Duodenal mucosa (tissue), 2 donors: ENCODE measurements around the gene FAM13C.

ENCODE experiments used
- H3K27ac ChIP-seq: one replicate; pipeline ENCODE4 v1.7.0; 2013; ENCODE audit warnings: low read depth, low read length
- H3K27me3 ChIP-seq, 2 donors: one replicate each; pipeline ENCODE4 v1.7.0; 2013; ENCODE audit warnings: low read length in 2 of 2, control low read depth in 1 of 2; ENCODE audit not compliant: insufficient read depth in 2 of 2, control insufficient read depth in 1 of 2
- H3K36me3 ChIP-seq, 2 donors: one replicate each; pipeline ENCODE4 v1.7.0; 2013; ENCODE audit warnings: low read length in 2 of 2, control low read depth in 1 of 2; ENCODE audit not compliant: insufficient read depth in 2 of 2, control insufficient read depth in 1 of 2
- H3K4me1 ChIP-seq, 2 donors: one replicate each; pipeline ENCODE4 v1.7.0; 2013; ENCODE audit warnings: low read length in 2 of 2, control low read depth in 1 of 2; ENCODE audit not compliant: insufficient read depth in 2 of 2, control insufficient read depth in 1 of 2
- H3K4me3 ChIP-seq, 2 donors: one replicate each; pipeline ENCODE4 v1.7.0; 2013; ENCODE audit warnings: low read length in 2 of 2, low read depth in 1 of 2
- H3K9ac ChIP-seq, 2 donors: one replicate each; pipeline ENCODE4 v1.7.0; 2013; ENCODE audit warnings: low read length in 2 of 2, low read depth in 1 of 2
- H3K9me3 ChIP-seq, 2 donors: one replicate each; pipeline ENCODE4 v1.7.0; 2013; ENCODE audit warnings: low read length in 2 of 2, control low read depth in 1 of 2; ENCODE audit not compliant: control insufficient read depth in 1 of 2

The FAM13C gene

DNA sequence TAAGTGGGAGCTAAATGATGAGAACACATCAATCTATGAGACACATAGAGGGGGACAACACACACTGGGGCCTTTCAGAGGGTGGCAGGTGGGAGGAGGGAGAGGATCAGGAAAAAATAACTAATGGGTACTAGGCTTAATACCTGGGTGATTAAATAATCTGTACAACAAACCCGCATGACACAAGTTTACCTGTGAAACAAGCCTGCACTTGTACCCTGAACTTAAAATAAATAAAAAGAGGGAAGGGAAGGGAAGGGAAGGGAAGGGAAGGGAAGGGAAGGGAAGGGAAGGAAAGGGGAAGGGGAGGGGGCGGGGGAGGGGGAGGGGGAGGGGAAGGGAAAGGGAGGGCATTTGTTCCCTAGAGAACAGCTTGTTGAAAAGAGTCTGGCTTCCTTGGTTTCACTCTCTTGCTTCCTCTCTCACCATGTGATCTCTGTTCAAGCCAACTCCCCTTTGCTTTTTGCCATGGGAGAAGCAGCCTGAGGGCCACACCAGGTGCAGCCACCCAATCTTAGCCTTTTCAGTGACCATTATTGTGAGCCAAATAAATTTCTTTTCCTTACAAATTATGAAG, 57.7 kb downstream of the FAM13C start:
- Histone ChIP-seq H3K4me3 (no peak overlapping the region), H3K4me1 (no peaks in the 10 kb centered on the region)

GRCh38 chr10:59303018-59303417, 59.3 kb downstream of the FAM13C start:
- no peak overlapping the region for H3K9ac ChIP-seq
- no peaks in the 10 kb centered on the region for H3K9me3 ChIP-seq
- H3K27me3 ChIP-seq, result no peaks in the 10 kb centered on the region
- H3K4me3 ChIP-seq, result no peak overlapping the region
- H3K27ac ChIP-seq, result no peak overlapping the region
- no peaks in the 10 kb centered on the region for H3K36me3 ChIP-seq
- no peaks in the 10 kb centered on the region for H3K4me1 ChIP-seq

More for the DNA sequence above, 57.7 kb downstream of the FAM13C start:
- Histone ChIP-seq H3K9me3 (no peaks in the 10 kb centered on the region), H3K9ac (no peak overlapping the region), H3K27ac (no peak overlapping the region), H3K36me3 (no peaks in the 10 kb centered on the region), H3K27me3 (no peaks in the 10 kb centered on the region)

DNA sequence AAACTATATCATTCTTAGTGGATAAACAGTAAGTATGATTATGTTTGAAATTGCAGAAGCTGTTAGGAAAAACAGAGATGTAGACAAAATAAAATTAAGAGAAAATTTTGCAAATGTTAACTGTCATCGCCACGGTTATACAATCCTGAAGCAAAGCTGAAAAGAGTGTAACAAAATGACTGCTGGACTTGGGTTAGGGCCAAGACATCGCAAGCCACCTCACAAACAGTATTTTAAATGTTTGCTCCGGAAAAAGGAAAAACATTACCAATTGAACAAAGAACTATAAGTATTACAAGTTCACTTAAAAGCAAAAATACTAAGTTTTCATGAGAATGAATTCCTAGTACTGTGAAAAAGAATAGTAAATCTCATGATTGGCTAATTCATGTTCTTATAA, 60.0 kb downstream of the FAM13C start:
- no peak overlapping the region for H3K9ac ChIP-seq
- H3K4me1 ChIP-seq, result no peaks in the 10 kb centered on the region
- H3K36me3 ChIP-seq, result no peaks in the 10 kb centered on the region
- H3K9me3 ChIP-seq, result no peaks in the 10 kb centered on the region
- no peak overlapping the region for H3K27ac ChIP-seq
- no peak overlapping the region for H3K4me3 ChIP-seq
- no peaks in the 10 kb centered on the region for H3K27me3 ChIP-seq

DNA sequence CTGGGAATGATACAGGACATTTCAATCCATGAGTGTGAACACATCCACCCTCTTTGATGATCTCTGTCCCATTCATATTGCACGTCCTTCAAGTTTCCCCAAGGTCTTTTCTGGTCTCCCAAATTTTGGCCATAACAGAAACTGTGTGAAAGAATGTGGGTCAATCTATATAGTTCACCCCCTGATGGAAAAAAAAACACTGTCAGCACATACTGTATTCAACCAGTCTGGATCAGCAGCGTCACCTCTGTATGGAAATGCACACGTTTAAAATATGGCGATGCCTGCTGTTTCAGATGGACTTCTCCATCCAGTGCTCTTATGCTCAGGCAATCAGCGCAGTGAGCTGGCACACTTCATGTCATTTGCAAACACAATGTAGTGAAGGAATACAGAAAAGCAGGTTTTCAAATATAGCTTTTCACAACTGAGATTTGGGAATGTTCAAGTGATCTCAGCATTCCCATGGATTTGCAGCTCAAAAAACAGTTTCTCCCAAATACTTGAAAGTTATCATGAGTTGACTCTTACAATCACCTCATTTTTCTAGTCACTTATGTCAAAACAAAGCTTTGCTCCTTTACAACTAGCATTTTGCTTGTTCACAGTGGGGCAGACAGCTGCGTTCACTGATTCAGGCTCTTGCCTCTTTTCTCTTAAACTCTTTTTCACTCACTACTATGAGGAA, 61.1 kb downstream of the FAM13C start:
- Histone ChIP-seq H3K4me1 (no peaks in the 10 kb centered on the region), H3K27me3 (no peaks in the 10 kb centered on the region), H3K4me3 (no peak overlapping the region), H3K36me3 (no peaks in the 10 kb centered on the region), H3K9me3 (no peaks in the 10 kb centered on the region), H3K9ac (no peak overlapping the region), H3K27ac (no peak overlapping the region)

DNA sequence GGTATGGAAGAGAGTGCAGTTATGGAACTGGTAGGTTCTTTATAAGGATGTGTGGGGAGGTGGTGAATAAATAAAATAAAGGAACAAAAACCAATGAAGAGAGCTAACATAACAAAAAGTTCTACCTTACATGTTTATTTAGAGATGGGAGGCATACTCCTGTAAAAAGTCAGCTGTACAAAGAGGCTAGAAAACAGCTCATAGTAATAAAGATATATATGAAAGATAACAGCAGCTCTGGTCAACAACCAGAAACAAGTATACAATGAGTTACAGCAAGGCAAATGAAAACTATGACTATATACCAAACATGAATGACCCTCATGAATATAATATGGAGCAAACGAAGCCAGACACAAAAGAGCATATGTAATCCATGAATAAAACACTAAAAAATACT, 62.0 kb downstream of the FAM13C start:
- no peak overlapping the region for H3K27ac ChIP-seq

GRCh38 chr10:59299933-59300332, 62.4 kb downstream of the FAM13C start:
- Histone ChIP-seq H3K9ac (no peak overlapping the region), H3K27me3 (no peaks in the 10 kb centered on the region), H3K36me3 (no peaks in the 10 kb centered on the region), H3K4me1 (no peaks in the 10 kb centered on the region), H3K9me3 (no peaks in the 10 kb centered on the region), H3K4me3 (no peak overlapping the region), H3K27ac (no peak overlapping the region)

More for the DNA sequence above, 62.0 kb downstream of the FAM13C start:
- H3K36me3 ChIP-seq, result no peaks in the 10 kb centered on the region
- H3K9ac ChIP-seq, result no peak overlapping the region
- no peaks in the 10 kb centered on the region for H3K4me1 ChIP-seq
- no peaks in the 10 kb centered on the region for H3K9me3 ChIP-seq
- H3K27me3 ChIP-seq, result no peaks in the 10 kb centered on the region
- no peak overlapping the region for H3K4me3 ChIP-seq

DNA sequence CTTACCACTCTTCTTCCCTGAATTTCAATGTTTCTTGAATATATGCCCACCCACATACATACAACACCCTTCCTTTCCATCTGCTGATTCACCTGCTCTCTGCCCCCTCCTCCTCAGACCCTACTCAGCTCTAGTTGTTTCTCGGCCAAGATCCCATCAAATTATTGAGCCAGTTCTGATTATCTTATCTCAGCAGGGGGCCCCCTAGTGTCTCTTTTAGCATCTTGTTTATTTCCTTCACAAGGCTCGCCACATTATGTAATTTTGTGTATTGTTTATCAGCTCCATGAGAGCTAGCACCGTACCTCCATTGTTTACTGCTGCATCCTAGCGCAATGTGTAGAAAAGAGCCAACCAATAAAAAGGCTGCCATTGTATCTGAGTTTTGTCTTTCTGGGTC, 71.9 kb downstream of the FAM13C start:
- Histone ChIP-seq H3K4me1 (no peaks in the 10 kb centered on the region), H3K9ac (no peak overlapping the region), H3K27me3 (no peaks in the 10 kb centered on the region), H3K9me3 (no peaks in the 10 kb centered on the region), H3K27ac (no peak overlapping the region), H3K4me3 (no peak overlapping the region), H3K36me3 (no peaks in the 10 kb centered on the region)

GRCh38 chr10:59289853-59290252, 72.5 kb downstream of the FAM13C start:
- Histone ChIP-seq H3K9ac (no peak overlapping the region), H3K27ac (no peak overlapping the region), H3K36me3 (no peaks in the 10 kb centered on the region), H3K4me1 (no peaks in the 10 kb centered on the region), H3K4me3 (no peak overlapping the region), H3K27me3 (no peaks in the 10 kb centered on the region), H3K9me3 (no peaks in the 10 kb centered on the region)

DNA sequence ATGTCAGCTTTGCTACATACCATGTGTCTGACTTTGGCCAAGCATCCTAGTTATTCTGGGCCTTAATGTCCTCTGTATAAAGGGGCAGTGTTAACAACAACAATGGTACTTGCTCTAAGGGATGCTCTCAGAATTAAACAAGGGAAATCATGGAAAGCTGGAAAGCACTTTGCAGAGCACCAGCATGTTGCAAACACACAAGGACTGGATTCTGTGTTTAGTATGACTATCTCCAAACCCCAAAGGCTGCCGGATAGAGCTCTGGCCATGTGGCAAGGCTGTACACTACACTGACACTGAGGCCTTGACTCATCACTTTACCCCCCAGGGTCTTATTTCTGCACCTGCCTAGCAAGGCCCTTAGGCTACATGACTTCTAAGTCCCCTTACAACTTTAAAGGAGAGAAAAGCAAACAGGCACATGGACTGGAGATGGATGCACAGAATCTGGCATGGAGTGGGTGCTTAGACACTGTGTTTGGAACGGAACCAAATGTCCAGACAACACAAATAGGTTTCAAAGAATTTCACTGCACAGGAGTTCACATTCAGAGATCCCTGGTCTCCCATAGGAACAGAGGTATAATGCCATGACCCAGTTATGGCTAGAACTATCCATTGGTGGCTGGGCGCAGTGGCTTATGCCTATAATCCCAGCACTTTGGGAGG, 74.6 kb downstream of the FAM13C start:
- no peaks in the 10 kb centered on the region for H3K9me3 ChIP-seq
- no peak overlapping the region for H3K27ac ChIP-seq
- no peaks in the 10 kb centered on the region for H3K4me1 ChIP-seq
- H3K4me3 ChIP-seq, result no peak overlapping the region
- no peak overlapping the region for H3K9ac ChIP-seq
- no peaks in the 10 kb centered on the region for H3K27me3 ChIP-seq
- no peaks in the 10 kb centered on the region for H3K36me3 ChIP-seq

GRCh38 chr10:59285848-59286247, 76.5 kb downstream of the FAM13C start:
- Histone ChIP-seq H3K36me3 (no peaks in the 10 kb centered on the region), H3K27ac (no peak overlapping the region), H3K27me3 (no peaks in the 10 kb centered on the region), H3K4me1 (no peaks in the 10 kb centered on the region), H3K4me3 (no peak overlapping the region), H3K9me3 (no peaks in the 10 kb centered on the region), H3K9ac (no peak overlapping the region)
